ENCODE measurements around the gene SP6.

- TF ChIP-seq, protein P1, sequence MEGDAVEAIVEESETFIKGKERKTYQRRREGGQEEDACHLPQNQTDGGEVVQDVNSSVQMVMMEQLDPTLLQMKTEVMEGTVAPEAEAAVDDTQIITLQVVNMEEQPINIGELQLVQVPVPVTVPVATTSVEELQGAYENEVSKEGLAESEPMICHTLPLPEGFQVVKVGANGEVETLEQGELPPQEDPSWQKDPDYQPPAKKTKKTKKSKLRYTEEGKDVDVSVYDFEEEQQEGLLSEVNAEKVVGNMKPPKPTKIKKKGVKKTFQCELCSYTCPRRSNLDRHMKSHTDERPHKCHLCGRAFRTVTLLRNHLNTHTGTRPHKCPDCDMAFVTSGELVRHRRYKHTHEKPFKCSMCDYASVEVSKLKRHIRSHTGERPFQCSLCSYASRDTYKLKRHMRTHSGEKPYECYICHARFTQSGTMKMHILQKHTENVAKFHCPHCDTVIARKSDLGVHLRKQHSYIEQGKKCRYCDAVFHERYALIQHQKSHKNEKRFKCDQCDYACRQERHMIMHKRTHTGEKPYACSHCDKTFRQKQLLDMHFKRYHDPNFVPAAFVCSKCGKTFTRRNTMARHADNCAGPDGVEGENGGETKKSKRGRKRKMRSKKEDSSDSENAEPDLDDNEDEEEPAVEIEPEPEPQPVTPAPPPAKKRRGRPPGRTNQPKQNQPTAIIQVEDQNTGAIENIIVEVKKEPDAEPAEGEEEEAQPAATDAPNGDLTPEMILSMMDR (IDR thresholded peaks at IDR 0.05; ENCODE audit: poor library complexity), result no peak
- no peak for TF ChIP-seq EZH2 (IDR thresholded peaks at IDR 0.05; ENCODE audit: borderline replicate concordance)
- no peak for TF ChIP-seq EZH2phosphoT487 (IDR thresholded peaks at IDR 0.05; ENCODE audit: low read depth, severe bottlenecking, unreplicated experiment)
These were observed 45.1 kb upstream of the SP6 start, which contains the start of gene SP2 for GRCh38 chr17:47895856-47896671.

Measured in hepatocyte (in vitro differentiated cells).